ENCODE data around the gene ORM2. TPM values are rescaled to one million over a fixed set of nuclear protein-coding genes. Genes with fewer than 3 reads are reported as not detected.

ORM2 gene
- total RNA-seq, 2 donors from 2014 or later: 0.91 to 1.9 TPM

DNA sequence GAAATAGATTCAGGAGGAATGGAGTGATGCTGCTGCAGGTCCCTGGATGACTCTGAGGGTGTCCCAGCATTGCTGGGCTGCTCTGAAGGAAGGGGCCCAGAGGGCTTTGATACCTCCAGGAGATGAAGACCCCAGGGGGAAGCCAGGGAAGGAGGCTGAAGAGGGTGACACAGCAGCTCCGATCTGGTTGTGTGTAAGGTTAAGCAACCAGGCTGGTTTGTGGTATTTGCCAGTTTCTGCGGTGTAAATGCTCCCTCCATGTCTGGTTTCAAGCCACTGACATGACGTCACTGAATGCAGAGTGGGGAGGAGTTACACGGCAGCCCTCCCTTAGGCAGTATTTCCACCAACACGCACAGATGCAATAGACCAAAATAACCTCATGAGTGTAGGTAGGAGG lies 46.7 kb upstream of the ORM2 start:
- Histone ChIP-seq H3K4me3 (no peak overlapping the region), H3K27me3 (replicated peaks; ENCODE audit: insufficient read depth) (no peaks in the 10 kb centered on the region), H3K9me3 (no peaks in the 10 kb centered on the region), H3K36me3 (no peaks in the 10 kb centered on the region), H3K4me1 (replicated peaks) (no peaks in the 10 kb centered on the region), H3K27ac (no peak overlapping the region)
- intact Hi-C loops (cut with DNase I): no loop called here
- 54% methylated on average over 5 of the region's 5 CpGs for WGBS
- TF ChIP-seq POLR2A (IDR thresholded peaks at IDR 0.05) (no peak), POLR2AphosphoS5 (IDR thresholded peaks at IDR 0.05) (no peak)
- TF ChIP-seq, protein P1, sequence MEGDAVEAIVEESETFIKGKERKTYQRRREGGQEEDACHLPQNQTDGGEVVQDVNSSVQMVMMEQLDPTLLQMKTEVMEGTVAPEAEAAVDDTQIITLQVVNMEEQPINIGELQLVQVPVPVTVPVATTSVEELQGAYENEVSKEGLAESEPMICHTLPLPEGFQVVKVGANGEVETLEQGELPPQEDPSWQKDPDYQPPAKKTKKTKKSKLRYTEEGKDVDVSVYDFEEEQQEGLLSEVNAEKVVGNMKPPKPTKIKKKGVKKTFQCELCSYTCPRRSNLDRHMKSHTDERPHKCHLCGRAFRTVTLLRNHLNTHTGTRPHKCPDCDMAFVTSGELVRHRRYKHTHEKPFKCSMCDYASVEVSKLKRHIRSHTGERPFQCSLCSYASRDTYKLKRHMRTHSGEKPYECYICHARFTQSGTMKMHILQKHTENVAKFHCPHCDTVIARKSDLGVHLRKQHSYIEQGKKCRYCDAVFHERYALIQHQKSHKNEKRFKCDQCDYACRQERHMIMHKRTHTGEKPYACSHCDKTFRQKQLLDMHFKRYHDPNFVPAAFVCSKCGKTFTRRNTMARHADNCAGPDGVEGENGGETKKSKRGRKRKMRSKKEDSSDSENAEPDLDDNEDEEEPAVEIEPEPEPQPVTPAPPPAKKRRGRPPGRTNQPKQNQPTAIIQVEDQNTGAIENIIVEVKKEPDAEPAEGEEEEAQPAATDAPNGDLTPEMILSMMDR (IDR thresholded peaks at IDR 0.05): no peak
- DNase-seq (ENCODE audit: low spot score): no peak

DNA sequence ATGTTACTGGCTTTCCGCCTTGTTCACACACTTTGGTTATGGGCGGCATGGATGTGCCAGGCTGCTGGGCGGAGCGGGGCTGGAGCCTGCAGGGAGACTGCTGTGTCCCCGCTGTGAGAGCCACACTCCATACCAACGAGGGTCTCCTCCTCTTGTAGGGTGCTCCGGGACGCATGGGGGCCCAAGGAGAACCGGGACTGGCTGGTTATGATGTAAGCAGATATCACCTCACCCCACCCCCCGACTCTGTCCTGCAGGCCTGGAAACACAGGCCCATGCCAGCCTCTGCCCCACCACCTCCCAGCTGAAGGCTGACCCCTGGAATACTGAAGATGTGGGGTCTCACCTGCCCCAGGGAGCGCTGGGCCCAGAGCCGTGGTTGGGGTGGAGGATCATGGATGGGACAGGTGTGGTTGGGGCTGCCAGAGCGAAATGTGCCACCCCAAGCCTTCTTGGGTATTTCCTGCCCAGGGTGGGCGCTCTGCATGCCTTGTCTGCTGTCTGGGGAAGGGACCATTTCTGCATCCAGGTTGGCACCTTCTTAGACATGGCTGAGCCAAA lies 46.0 kb upstream of the ORM2 start:
- TF ChIP-seq, protein P1 (IDR thresholded peaks at IDR 0.05): no peak
- H3K9me3 ChIP-seq: no peaks in the 10 kb centered on the region
- DNase-seq (ENCODE audit: low spot score): no peak
- H3K4me3 ChIP-seq: no peak overlapping the region
- H3K4me1 ChIP-seq (replicated peaks): no peaks in the 10 kb centered on the region
- intact Hi-C loops (cut with DNase I): no loop called here
- 90% methylated on average over 14 of the region's 14 CpGs for WGBS
- H3K27ac ChIP-seq: no peak overlapping the region
- H3K36me3 ChIP-seq: no peaks in the 10 kb centered on the region
- H3K27me3 ChIP-seq (replicated peaks; ENCODE audit: insufficient read depth): no peaks in the 10 kb centered on the region

DNA sequence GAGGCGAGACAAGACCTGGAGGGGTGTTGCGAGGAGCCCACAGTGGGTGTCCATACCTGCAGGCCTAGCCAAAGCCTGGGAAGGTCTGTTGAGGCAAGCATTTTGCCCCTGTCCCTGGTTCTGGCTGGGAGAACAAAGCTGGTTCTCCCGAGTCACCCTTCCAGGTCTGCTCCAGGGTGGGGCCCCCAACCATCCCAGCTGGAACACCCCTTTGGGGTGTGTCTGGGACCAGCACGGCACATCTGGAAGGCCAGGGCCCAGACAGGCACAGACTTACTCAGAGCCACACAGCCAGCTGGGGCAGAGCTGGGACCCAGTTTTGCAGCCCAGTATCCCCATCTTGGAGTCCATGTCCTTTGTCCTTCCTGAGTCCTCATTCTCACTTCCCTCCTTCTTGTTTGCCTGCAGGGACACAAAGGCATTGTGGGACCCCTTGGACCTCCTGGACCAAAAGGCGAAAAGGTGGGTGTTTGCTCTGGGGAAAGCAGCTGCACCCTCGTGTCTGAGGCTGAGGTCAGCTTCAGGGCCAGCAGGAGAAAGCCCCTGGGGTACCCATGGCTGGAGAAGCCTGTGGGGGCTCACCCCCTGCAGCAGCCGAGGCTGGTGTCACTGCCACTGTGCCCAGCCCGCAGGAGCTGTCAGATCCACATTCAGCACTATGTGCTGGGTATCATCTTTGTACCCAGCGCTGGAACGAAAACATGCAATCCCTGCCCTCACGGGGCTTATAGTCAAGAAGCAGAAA lies 45.2 kb upstream of the ORM2 start:
- no peaks in the 10 kb centered on the region for H3K9me3 ChIP-seq
- H3K4me3 ChIP-seq: no peak overlapping the region
- TF ChIP-seq POLR2A (IDR thresholded peaks at IDR 0.05): no peak
- TF ChIP-seq, protein P1 (IDR thresholded peaks at IDR 0.05): no peak
- TF ChIP-seq POLR2AphosphoS5 (IDR thresholded peaks at IDR 0.05): no peak
- H3K36me3 ChIP-seq: no peaks in the 10 kb centered on the region
- intact Hi-C loops (cut with DNase I): no loop called here
- WGBS: 91% methylated on average over 11 of the region's 11 CpGs
- no peaks in the 10 kb centered on the region for H3K4me1 ChIP-seq (replicated peaks)
- DNase-seq (ENCODE audit: low spot score): no peak
- H3K27ac ChIP-seq: no peak overlapping the region
- H3K27me3 ChIP-seq (replicated peaks; ENCODE audit: insufficient read depth): no peaks in the 10 kb centered on the region

DNA sequence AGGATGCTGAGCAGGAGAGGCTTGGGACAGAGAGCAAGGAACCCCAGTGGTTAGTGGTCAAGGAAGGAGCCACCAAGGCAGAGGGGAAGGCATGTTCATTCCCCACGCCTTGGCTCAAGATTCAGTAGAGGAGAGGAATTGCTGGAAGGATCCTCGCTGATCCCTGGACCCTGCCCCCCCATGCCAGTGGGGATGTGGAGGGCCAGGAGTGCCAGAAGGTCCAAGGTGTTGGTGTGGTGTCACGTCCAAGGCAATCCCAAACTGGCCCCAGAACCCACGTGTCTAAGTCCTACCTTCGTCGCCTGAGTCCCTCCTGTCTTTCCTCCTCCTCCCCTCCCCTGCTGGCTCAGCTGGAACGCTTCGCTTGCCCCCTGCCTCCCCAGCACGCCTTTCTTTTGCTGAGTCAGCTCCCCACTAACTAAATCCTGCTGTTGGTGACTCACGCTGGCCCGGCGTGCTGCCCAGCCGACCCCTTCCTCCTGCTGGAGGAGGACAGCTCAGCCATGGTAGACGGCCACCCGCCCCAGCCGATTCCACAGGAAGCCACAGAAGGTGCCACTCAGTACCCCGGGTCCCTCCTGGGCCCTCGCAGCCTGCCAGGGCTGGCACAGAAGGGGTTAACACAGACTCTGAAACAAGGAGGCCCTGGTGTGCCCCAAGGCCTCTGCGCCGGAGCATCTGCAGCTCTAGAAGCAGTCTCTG lies 44.4 kb upstream of the ORM2 start:
- intact Hi-C loops (cut with DNase I): no loop called here
- H3K36me3 ChIP-seq: no peaks in the 10 kb centered on the region

More for the DNA sequence above, 44.4 kb upstream of the ORM2 start:
- WGBS: 65% methylated on average over 20 of the region's 20 CpGs
- no peak overlapping the region for H3K27ac ChIP-seq
- no peaks in the 10 kb centered on the region for H3K27me3 ChIP-seq (replicated peaks; ENCODE audit: insufficient read depth)
- DNase-seq (ENCODE audit: low spot score): no peak
- H3K4me1 ChIP-seq (replicated peaks): no peaks in the 10 kb centered on the region
- no peaks in the 10 kb centered on the region for H3K9me3 ChIP-seq
- no peak overlapping the region for H3K4me3 ChIP-seq
- TF ChIP-seq POLR2A (IDR thresholded peaks at IDR 0.05) (no peak), POLR2AphosphoS5 (IDR thresholded peaks at IDR 0.05) (no peak)
- TF ChIP-seq, protein P1 (IDR thresholded peaks at IDR 0.05): no peak
